K562 (cell line): ENCODE measurements around the gene AK5. TPM values are rescaled to one million over a fixed set of nuclear protein-coding genes. Genes with fewer than 3 reads are reported as not detected.

Experiments used
- ATAC-seq: fragments of 200-7000 bp; cut with Tn5 transposase; 3 replicates; pipeline ENCODE4 v1.9.1; 2020; ENCODE audit warnings: moderate library complexity
- BruUV-seq: library from RNA; stranded (reverse); fragments of 400-500 nt; replicated peaks from 2 replicates; lab custom pipeline; 2021; lab: Mats Ljungman, UMichigan
- CTCF ChIA-PET: fragments of 300-600 bp; formaldehyde crosslinking; extraction: SDS; loops from one replicate; lab custom pipeline; 2021; ENCODE audit warnings: low intra/inter-chr PET ratio; lab: Yijun Ruan, JAX
- POLR2A ChIA-PET: fragments of 300-600, 350-650 bp; sonication (Branson Sonifier 250); formaldehyde crosslinking; extraction: SDS; loops from one replicate; lab custom pipeline; 2021; ENCODE audit warnings: antibody characterized with exemption, inconsistent platforms; lab: Yijun Ruan, JAX
- DNase-seq, 4 experiments: peaks; one replicate each; pipeline versions ENCODE4 v3.0.0 to v3.0.0-alpha.2; 2011 to 2018; ENCODE audit warnings: low spot score in 3 of 4, mixed read lengths in 3 of 4; ENCODE audit errors: extremely low read depth in 1 of 4
- FAIRE-seq: peaks from 2 replicates; lab custom pipeline; 2011; peaks lifted over from hg19 to GRCh38; lab: Jason Lieb, UNC
- H2AFZ ChIP-seq: 2 replicates; pipeline ENCODE4 v1.6.0; 2011; ENCODE audit warnings: low read depth, low read length, control low read depth, inconsistent platforms
- H3K27ac ChIP-seq: fragments of 200-600 bp; 3 replicates; pipeline ENCODE4 v1.8.0; 2011; ENCODE audit warnings: low read depth, mild to moderate bottlenecking, control low read depth, inconsistent platforms, low read length, moderate library complexity, mixed read lengths; ENCODE audit errors: extremely low read depth
- H3K27me3 ChIP-seq, 2 experiments: fragments of 300-600 bp in 1 of 2; 2 replicates in 1 of 2; 3 replicates in 1 of 2; pipeline versions ENCODE4 v1.6.0 to v1.8.0; 2011; ENCODE audit warnings: inconsistent platforms in 2 of 2, low read length in 2 of 2, mild to moderate bottlenecking in 1 of 2, mixed read lengths in 1 of 2, moderate library complexity in 1 of 2; ENCODE audit not compliant: control insufficient read depth in 2 of 2, insufficient read depth in 2 of 2
- H3K36me3 ChIP-seq: fragments of 300-600 bp; 3 replicates; pipeline ENCODE4 v1.8.0; 2011; ENCODE audit warnings: mild to moderate bottlenecking, low read length, inconsistent platforms; ENCODE audit not compliant: control insufficient read depth, insufficient read depth
- H3K4me1 ChIP-seq, 2 experiments: fragments of 200-600 bp in 1 of 2; replicated peaks in 1 of 2; 2 replicates in 1 of 2; 3 replicates in 1 of 2; pipeline versions ENCODE4 v1.5.1 to v1.8.0; 2011; ENCODE audit warnings: inconsistent platforms in 2 of 2, low read length in 2 of 2, mild to moderate bottlenecking in 1 of 2, mixed read lengths in 1 of 2, moderate library complexity in 1 of 2; ENCODE audit not compliant: control insufficient read depth in 2 of 2, insufficient read depth in 2 of 2
- H3K4me2 ChIP-seq: 2 replicates; pipeline ENCODE4 v1.6.1; 2011; ENCODE audit warnings: low read length, control low read depth, inconsistent platforms, mixed read lengths; ENCODE audit not compliant: insufficient read depth
- H3K4me3 ChIP-seq: fragments of 200-600 bp; sonication (generic), shearing (Covaris generic); 2 replicates; pipeline ENCODE4 v1.5.1; 2016; ENCODE audit warnings: control low read depth, inconsistent platforms
- H3K79me2 ChIP-seq: fragments of 200-600 bp; 3 replicates; pipeline ENCODE4 v1.8.0; 2011; ENCODE audit warnings: low read length, inconsistent platforms; ENCODE audit not compliant: control insufficient read depth, insufficient read depth
- H3K9ac ChIP-seq, 2 experiments: 2 replicates each; pipeline versions ENCODE4 v1.6.0 to v1.6.1; 2011; ENCODE audit warnings: low read depth in 2 of 2, low read length in 2 of 2, control low read depth in 1 of 2, inconsistent platforms in 1 of 2, mild to moderate bottlenecking in 1 of 2, mixed read lengths in 1 of 2; ENCODE audit not compliant: insufficient read depth in 1 of 2
- H3K9me1 ChIP-seq: one replicate; pipeline ENCODE4 v1.6.0; 2011; ENCODE audit warnings: inconsistent platforms, mild to moderate bottlenecking, low read length, moderate library complexity; ENCODE audit not compliant: control insufficient read depth, insufficient read depth
- H3K9me3 ChIP-seq: replicated peaks from 2 replicates; pipeline ENCODE4 v1.5.1; 2011; ENCODE audit warnings: low read depth, low read length, inconsistent platforms; ENCODE audit not compliant: control insufficient read depth, insufficient read depth
- H4K20me1 ChIP-seq: replicated peaks from 2 replicates; pipeline ENCODE4 v1.6.1; 2011; ENCODE audit warnings: low read length, inconsistent platforms, mixed read lengths; ENCODE audit not compliant: control insufficient read depth, insufficient read depth
- ARID4B ChIP-seq: sonication (generic); formaldehyde crosslinking; IDR thresholded peaks from 2 replicates; pipeline ENCODE4 v1.8.0; 2022; ENCODE audit warnings: mild to moderate bottlenecking, missing genetic modification reagents
- ASH1L ChIP-seq: fragments of 450-650 bp; IDR thresholded peaks from 2 replicates; pipeline ENCODE4 v1.6.1; 2018; ENCODE audit warnings: borderline replicate concordance, mild to moderate bottlenecking, low read depth; ENCODE audit not compliant: partially characterized antibody
- CC2D1A ChIP-seq: fragments of 450-650 bp; IDR thresholded peaks from 2 replicates; pipeline ENCODE4 v1.6.1; 2017; ENCODE audit warnings: mild to moderate bottlenecking
- ELF2 ChIP-seq: fragments of 250-450 bp; sonication (Bioruptor Pico); IDR thresholded peaks from 2 replicates; pipeline ENCODE4 v1.5.0; 2021; ENCODE audit warnings: mild to moderate bottlenecking
- FOXK1 ChIP-seq: sonication (generic); formaldehyde crosslinking; IDR thresholded peaks from 2 replicates; pipeline ENCODE4 v1.8.0; 2022; ENCODE audit warnings: missing genetic modification reagents, mild to moderate bottlenecking, borderline replicate concordance
- HMGXB4 ChIP-seq: sonication (generic); formaldehyde crosslinking; IDR thresholded peaks from 2 replicates; pipeline ENCODE4 v1.8.1; 2023; ENCODE audit warnings: mild to moderate bottlenecking, missing genetic modification reagents
- NEUROD1 ChIP-seq: fragments of 150-350 bp; IDR thresholded peaks from 2 replicates; pipeline ENCODE4 v1.6.1; 2014; ENCODE audit warnings: borderline replicate concordance, low read length, low read depth; ENCODE audit not compliant: partially characterized antibody
- POLR3A ChIP-seq: IDR thresholded peaks from 2 replicates; pipeline ENCODE4 v1.6.1; 2011; ENCODE audit warnings: borderline replicate concordance, mild to moderate bottlenecking, moderate library complexity; ENCODE audit not compliant: insufficient read length, insufficient read depth; ENCODE audit errors: extremely low read depth
- TFAP4 ChIP-seq: sonication (generic); formaldehyde crosslinking; IDR thresholded peaks from 2 replicates; pipeline ENCODE4 v1.8.0; 2022; ENCODE audit warnings: missing genetic modification reagents, mild to moderate bottlenecking, moderate library complexity, borderline replicate concordance
- ZNF12 ChIP-seq: sonication (generic); formaldehyde crosslinking; IDR thresholded peaks from 2 replicates; pipeline ENCODE4 v1.4.0; 2020; ENCODE audit warnings: mild to moderate bottlenecking, missing genetic modification reagents
- ZNF212 ChIP-seq: fragments of 450-650 bp; formaldehyde crosslinking; IDR thresholded peaks from 2 replicates; pipeline ENCODE4 v1.4.0; 2020; ENCODE audit warnings: mild to moderate bottlenecking
- ZNF311 ChIP-seq: fragments of 250-450 bp; sonication (Bioruptor Pico); IDR thresholded peaks from 2 replicates; pipeline ENCODE4 v1.4.0; 2020; ENCODE audit warnings: mild to moderate bottlenecking, moderate library complexity
- ZNF347 ChIP-seq: fragments of 450-650 bp; formaldehyde crosslinking; IDR thresholded peaks from 2 replicates; pipeline ENCODE4 v1.4.0; 2020; ENCODE audit warnings: low read depth, mild to moderate bottlenecking, moderate library complexity
- WGBS: fragments of 100-300 bp; shearing (Covaris generic); methylation state at CpG from one replicate; pipeline ENCODE4 v1.1.6; 2016; ENCODE audit warnings: low coverage, mixed read lengths; ENCODE audit not compliant: insufficient coverage; ENCODE audit errors: missing lambda C conversion rate; 5-methylcytosine and 5-hydroxymethylcytosine counted together
- in situ Hi-C: fragments of 300-500 bp; cut with MboI; formaldehyde crosslinking; loops from 4 replicates; pipeline ENCODE4 v1.15.0; 2018; ENCODE audit warnings: inconsistent platforms, mixed read lengths
- intact Hi-C: fragments of 100-400 bp; cut with micrococcal nuclease; formaldehyde crosslinking; loops from 2 replicates; pipeline ENCODE4 v1.14.2; 2022
- polyA plus RNA-seq, 8 experiments: library from polyadenylated mRNA; depleted of rRNA in 4 of 8; stranded (reverse) in 5 of 8; unstranded in 3 of 8; fragments of >200 nt; fragmentation: Nextera tagmentation in 2 of 8; fragmentation: Illumina TruSeq in 1 of 8; extraction: Ambion mirVana in 2 of 8; extraction: Trizol in 1 of 8; gene quantifications; 2 replicates each; pipeline versions ENCODE4 v1.2.1 to v1.2.3, GENCODE V29; 2011 to 2014; ENCODE audit warnings: inconsistent platforms in 1 of 8, missing spikeins in 1 of 8
- total RNA-seq, 7 experiments: library from RNA; depleted of rRNA in 6 of 7; stranded (reverse); fragments of >200 nt in 6 of 7; fragmentation: Illumina TruSeq in 2 of 7; extraction: Trizol in 2 of 7; gene quantifications; 2 replicates each; pipeline versions ENCODE4 v1.2.1 to v1.2.3, GENCODE V29; 2011 to 2021; ENCODE audit warnings: low replicate concordance in 1 of 7

Gene AK5
- total and polyA plus RNA-seq, 9 of the 15 experiments (the other 6 are each of a cell fraction or from before 2014, with no cell fraction given) = 0.06 TPM; not detected in 8

- TF ChIP-seq HMGXB4 (CRISPR knock-in tag) = no peak
- TF ChIP-seq ELF2 = no peak
- TF ChIP-seq ZNF212 (CRISPR knock-in tag) = no peak
- no peak for TF ChIP-seq ASH1L
- no peak for TF ChIP-seq NEUROD1
- no peak for TF ChIP-seq POLR3A
- no peak for TF ChIP-seq CC2D1A
- TF ChIP-seq ZNF12 (CRISPR knock-in tag) = no peak
- TF ChIP-seq ZNF311 (CRISPR knock-in tag) = no peak
Measured at GRCh38 chr1:77392486-77392885, 110.7 kb downstream of the AK5 start (continued).

GRCh38 chr1:77394166-77394565 lies 112.3 kb downstream of the AK5 start:
- ATAC-seq (no peak), FAIRE-seq (no peak), DNase-seq (no peak)
- POLR2A ChIA-PET = no interaction called here
- no peaks in the 10 kb centered on the region for H3K4me1 ChIP-seq
- no peaks in the 10 kb centered on the region for H3K9me1 ChIP-seq
- no peaks in the 10 kb centered on the region for H3K79me2 ChIP-seq
- H3K9ac ChIP-seq = no peak overlapping the region
- no peak overlapping the region for H3K4me2 ChIP-seq
- CTCF ChIA-PET = no interaction called here
- no peaks in the 10 kb centered on the region for H3K36me3 ChIP-seq
- H3K27ac ChIP-seq = no peak overlapping the region
- BruUV-seq = no TSS peak
- no peaks in the 10 kb centered on the region for H3K27me3 ChIP-seq
- no peak overlapping the region for H2AFZ ChIP-seq
- in situ Hi-C loops = no loop called here
- intact Hi-C loops = no loop called here
- no peak overlapping the region for H3K4me3 ChIP-seq
- 0% methylated on average over 1 of the region's 2 CpGs for WGBS
- no peaks in the 10 kb centered on the region for H4K20me1 ChIP-seq
- H3K9me3 ChIP-seq = no peaks in the 10 kb centered on the region
- TF ChIP-seq ARID4B (CRISPR knock-in tag) (no peak), FOXK1 (no peak), TFAP4 (no peak), ZNF347 (CRISPR knock-in tag) (no peak)
